ENCODE results near the gene LMO2. TPM values are rescaled to one million over a fixed set of nuclear protein-coding genes. Genes with fewer than 3 reads are reported as not detected.
A peak's percentile ranks its signal among the peaks of the same experiment; 100 is the strongest.

Gene LMO2
- total RNA-seq, 2 experiments from 2014 or later = 0.14 to 0.21 TPM

DNA sequence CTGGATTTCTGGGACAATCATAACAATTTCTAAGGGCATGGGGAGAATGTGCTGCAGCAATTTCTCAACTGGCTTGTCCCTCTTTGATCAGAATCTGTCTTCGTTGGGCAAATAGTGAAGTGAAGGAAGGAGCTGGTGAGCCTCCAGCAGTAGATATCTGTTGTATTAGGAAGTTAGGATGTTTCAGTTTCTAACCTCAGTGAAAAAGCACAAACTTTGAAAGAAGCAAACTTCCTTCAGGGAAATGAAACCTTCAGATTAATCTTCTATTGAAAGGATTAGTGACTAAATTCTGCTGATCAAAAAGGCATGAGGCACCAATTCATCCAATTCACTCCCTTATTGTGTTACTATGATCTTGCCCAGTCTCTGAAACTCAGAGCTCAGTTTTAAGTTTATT, 24.3 kb downstream of the LMO2 start:
- no peaks in the 10 kb centered on the region for H3K9me3 Mint-ChIP-seq
- H3K36me3 Mint-ChIP-seq = no peaks in the 10 kb centered on the region
- no peak for DNase-seq
- H3K27ac Mint-ChIP-seq = no peak overlapping the region
- H3K4me3 Mint-ChIP-seq = no peak overlapping the region
- peaks cover 12% of the 10 kb centered on the region for H3K4me1 Mint-ChIP-seq
- H3K27me3 Mint-ChIP-seq = peaks cover 83% of the 10 kb centered on the region

DNA sequence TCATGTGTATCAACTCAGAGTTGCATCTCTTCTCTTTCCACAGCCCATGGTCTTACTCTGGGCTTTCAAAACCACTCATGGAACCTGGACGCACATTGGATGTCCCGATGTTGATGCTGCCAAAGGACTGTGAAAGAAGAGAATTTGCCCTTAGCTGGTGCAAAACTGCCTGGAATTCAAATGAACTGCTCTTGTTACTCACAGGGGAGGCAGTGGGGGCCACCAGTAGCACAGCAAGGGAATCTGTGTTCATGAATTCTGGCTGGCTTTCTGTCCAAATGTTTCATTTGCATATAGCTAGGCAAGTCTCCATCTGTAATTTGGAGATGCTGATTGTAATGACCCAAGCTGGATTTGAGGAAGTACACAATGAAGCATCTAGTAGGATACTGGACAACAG, 24.9 kb downstream of the LMO2 start:
- no peak overlapping the region for H3K27ac Mint-ChIP-seq
- no peak for DNase-seq

DNA sequence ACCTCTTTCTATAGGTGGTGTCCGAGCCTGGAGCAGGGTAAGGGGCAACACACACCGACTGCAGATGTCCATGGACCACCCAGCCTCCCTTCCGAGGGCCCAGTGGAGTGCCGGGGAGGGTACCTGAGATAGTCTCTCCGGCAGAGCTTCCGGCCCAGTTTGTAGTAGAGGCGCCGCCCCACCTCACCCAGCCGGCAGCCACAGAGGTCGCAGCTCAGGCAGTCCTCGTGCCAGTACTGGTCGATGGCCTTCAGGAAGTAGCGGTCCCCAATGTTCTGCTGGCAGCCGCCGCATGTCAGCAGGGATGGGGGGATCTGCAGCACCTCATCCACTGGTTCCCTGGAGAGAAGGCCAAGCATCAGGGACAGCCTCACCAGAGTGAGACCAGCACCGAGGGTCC, 27.4 kb downstream of the LMO2 start:
- Mint-ChIP-seq H3K27me3 (peaks cover 75% of the 10 kb centered on the region), H3K4me3 (no peak overlapping the region), H3K36me3 (no peaks in the 10 kb centered on the region), H3K4me1 (peaks cover 5% of the 10 kb centered on the region), H3K9me3 (no peaks in the 10 kb centered on the region), H3K27ac (no peak overlapping the region)
- no peak for DNase-seq

More for the DNA sequence above, 24.9 kb downstream of the LMO2 start:
- Mint-ChIP-seq H3K27me3 (peaks cover 82% of the 10 kb centered on the region), H3K4me3 (no peak overlapping the region), H3K9me3 (no peaks in the 10 kb centered on the region), H3K36me3 (no peaks in the 10 kb centered on the region), H3K4me1 (peaks cover 12% of the 10 kb centered on the region)

- H3K27me3 Mint-ChIP-seq = peaks cover 81% of the 10 kb centered on the region
- peaks cover 5% of the 10 kb centered on the region for H3K4me1 Mint-ChIP-seq
- no peak overlapping the region for H3K27ac Mint-ChIP-seq
- no peaks in the 10 kb centered on the region for H3K9me3 Mint-ChIP-seq
- no peak overlapping the region for H3K4me3 Mint-ChIP-seq
- no peaks in the 10 kb centered on the region for H3K36me3 Mint-ChIP-seq
- no peak for DNase-seq
These were observed 28.3 kb downstream of the LMO2 start for GRCh38 chr11:33863418-33864172.

GRCh38 chr11:33861941-33862589, 29.8 kb downstream of the LMO2 start:
- H3K36me3 Mint-ChIP-seq = no peaks in the 10 kb centered on the region
- H3K4me3 Mint-ChIP-seq = no peak overlapping the region
- H3K9me3 Mint-ChIP-seq = no peaks in the 10 kb centered on the region
- H3K4me1 Mint-ChIP-seq = no peaks in the 10 kb centered on the region
- H3K27me3 Mint-ChIP-seq = peaks cover 75% of the 10 kb centered on the region
- no peak overlapping the region for H3K27ac Mint-ChIP-seq
- DNase-seq = no peak

- Mint-ChIP-seq H3K27ac (no peak overlapping the region), H3K9me3 (no peaks in the 10 kb centered on the region), H3K36me3 (no peaks in the 10 kb centered on the region), H3K27me3 (peaks cover 76% of the 10 kb centered on the region), H3K4me1 (no peaks in the 10 kb centered on the region), H3K4me3 (no peak overlapping the region)
- DNase-seq = no peak
These were observed 30.5 kb downstream of the LMO2 start for GRCh38 chr11:33861386-33861785.

GRCh38 chr11:33860926-33861325, 30.9 kb downstream of the LMO2 start:
- Mint-ChIP-seq H3K36me3 (no peaks in the 10 kb centered on the region), H3K27me3 (peaks cover 75% of the 10 kb centered on the region), H3K4me1 (no peaks in the 10 kb centered on the region), H3K27ac (no peak overlapping the region), H3K9me3 (no peaks in the 10 kb centered on the region), H3K4me3 (no peak overlapping the region)
- DNase-seq = no peak

- no peak overlapping the region for H3K4me3 Mint-ChIP-seq
- no peak for DNase-seq
- no peaks in the 10 kb centered on the region for H3K36me3 Mint-ChIP-seq
- H3K27me3 Mint-ChIP-seq = peaks cover 66% of the 10 kb centered on the region
- no peaks in the 10 kb centered on the region for H3K4me1 Mint-ChIP-seq
- no peak overlapping the region for H3K27ac Mint-ChIP-seq
- no peaks in the 10 kb centered on the region for H3K9me3 Mint-ChIP-seq
These were observed 32.6 kb downstream of the LMO2 start for GRCh38 chr11:33859306-33859705.

- no peaks in the 10 kb centered on the region for H3K36me3 Mint-ChIP-seq
- H3K4me1 Mint-ChIP-seq = no peaks in the 10 kb centered on the region
- H3K9me3 Mint-ChIP-seq = no peaks in the 10 kb centered on the region
- peak; percentile 73 for DNase-seq
- peaks cover 53% of the 10 kb centered on the region for H3K27me3 Mint-ChIP-seq
- no peak overlapping the region for H3K27ac Mint-ChIP-seq
- H3K4me3 Mint-ChIP-seq = no peak overlapping the region
These were observed 33.9 kb downstream of the LMO2 start for GRCh38 chr11:33857933-33858371.

DNA sequence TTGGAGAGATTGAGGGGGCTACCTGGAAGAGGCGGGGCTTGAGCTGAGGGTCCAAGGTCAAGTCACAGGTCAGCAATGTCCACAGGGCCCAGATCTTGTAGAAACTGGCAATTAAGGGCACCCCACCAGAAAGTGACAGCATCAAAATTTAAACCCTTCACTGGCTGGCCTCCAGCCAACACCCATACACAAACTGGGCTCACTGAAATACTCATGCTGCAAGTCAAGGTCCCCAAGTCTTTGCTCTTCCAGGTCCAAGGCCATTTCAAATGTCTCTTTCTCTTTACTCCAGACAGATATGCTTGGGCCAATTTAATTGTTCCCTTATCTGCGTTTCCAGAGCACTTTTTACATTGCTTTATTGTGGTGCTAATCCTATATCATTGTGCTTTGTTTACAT, 36.4 kb downstream of the LMO2 start:
- Mint-ChIP-seq H3K36me3 (no peaks in the 10 kb centered on the region), H3K9me3 (no peaks in the 10 kb centered on the region), H3K27ac (no peak overlapping the region), H3K27me3 (peaks cover 41% of the 10 kb centered on the region), H3K4me3 (no peak overlapping the region), H3K4me1 (no peaks in the 10 kb centered on the region)
- no peak for DNase-seq

- Mint-ChIP-seq H3K9me3 (no peaks in the 10 kb centered on the region), H3K27me3 (peaks cover 15% of the 10 kb centered on the region)
These were observed 43.0 kb downstream of the LMO2 start for GRCh38 chr11:33848717-33849390.

GRCh38 chr11:33847251-33847650, 44.6 kb downstream of the LMO2 start:
- peaks cover 15% of the 10 kb centered on the region for H3K27me3 Mint-ChIP-seq
- H3K9me3 Mint-ChIP-seq = no peaks in the 10 kb centered on the region
- no peak overlapping the region for H3K27ac Mint-ChIP-seq
- no peaks in the 10 kb centered on the region for H3K4me1 Mint-ChIP-seq
- H3K4me3 Mint-ChIP-seq = no peak overlapping the region
- no peak for DNase-seq
- H3K36me3 Mint-ChIP-seq = no peaks in the 10 kb centered on the region

More at GRCh38 chr11:33848717-33849390, 43.0 kb downstream of the LMO2 start:
- H3K4me1 Mint-ChIP-seq = no peaks in the 10 kb centered on the region
- no peak overlapping the region for H3K4me3 Mint-ChIP-seq
- DNase-seq = no peak
- no peaks in the 10 kb centered on the region for H3K36me3 Mint-ChIP-seq
- H3K27ac Mint-ChIP-seq = no peak overlapping the region

DNA sequence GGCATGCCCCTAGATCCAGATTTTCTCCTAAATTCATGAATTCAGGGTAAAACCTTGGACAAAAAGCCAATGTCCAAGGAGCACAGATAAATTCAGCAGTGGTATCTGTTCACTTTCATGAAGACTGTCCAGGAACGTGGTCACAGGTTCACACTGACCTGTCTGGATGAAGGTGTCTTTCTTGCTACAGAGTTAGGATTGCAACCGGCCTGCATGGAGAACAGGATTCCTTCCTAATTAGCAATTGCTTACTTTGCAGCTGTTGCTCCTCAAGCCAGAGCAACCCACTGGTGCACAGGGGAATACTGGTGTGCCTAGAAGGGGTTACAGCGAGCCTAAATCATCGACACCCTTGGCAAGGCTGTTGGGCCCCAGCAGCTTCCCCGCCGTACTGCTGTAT, 47.6 kb downstream of the LMO2 start:
- Mint-ChIP-seq H3K27me3 (peaks cover 30% of the 10 kb centered on the region), H3K27ac (no peak overlapping the region), H3K4me1 (no peaks in the 10 kb centered on the region), H3K36me3 (no peaks in the 10 kb centered on the region), H3K4me3 (no peak overlapping the region), H3K9me3 (no peaks in the 10 kb centered on the region)
- no peak for DNase-seq

DNA sequence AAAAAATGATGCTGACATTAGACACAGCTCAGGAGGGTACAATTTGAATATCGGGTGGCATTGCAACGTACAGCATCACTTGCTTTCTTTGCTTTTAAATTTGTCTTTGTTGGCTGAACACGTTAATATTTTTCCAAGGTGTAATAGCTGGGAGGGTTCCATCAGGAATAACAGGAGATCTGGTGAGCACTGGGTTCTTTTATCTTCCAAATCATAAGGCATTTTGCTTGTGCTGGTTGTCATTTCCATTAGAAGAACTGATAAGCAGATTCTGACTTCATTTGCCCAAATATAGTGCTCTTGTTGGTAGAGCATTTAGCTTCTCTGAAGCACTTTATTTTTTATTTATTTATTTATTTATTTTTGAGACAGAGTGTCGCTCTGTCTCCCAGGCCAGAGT, 48.9 kb downstream of the LMO2 start:
- Mint-ChIP-seq H3K27me3 (peaks cover 31% of the 10 kb centered on the region), H3K9me3 (no peaks in the 10 kb centered on the region)

DNA sequence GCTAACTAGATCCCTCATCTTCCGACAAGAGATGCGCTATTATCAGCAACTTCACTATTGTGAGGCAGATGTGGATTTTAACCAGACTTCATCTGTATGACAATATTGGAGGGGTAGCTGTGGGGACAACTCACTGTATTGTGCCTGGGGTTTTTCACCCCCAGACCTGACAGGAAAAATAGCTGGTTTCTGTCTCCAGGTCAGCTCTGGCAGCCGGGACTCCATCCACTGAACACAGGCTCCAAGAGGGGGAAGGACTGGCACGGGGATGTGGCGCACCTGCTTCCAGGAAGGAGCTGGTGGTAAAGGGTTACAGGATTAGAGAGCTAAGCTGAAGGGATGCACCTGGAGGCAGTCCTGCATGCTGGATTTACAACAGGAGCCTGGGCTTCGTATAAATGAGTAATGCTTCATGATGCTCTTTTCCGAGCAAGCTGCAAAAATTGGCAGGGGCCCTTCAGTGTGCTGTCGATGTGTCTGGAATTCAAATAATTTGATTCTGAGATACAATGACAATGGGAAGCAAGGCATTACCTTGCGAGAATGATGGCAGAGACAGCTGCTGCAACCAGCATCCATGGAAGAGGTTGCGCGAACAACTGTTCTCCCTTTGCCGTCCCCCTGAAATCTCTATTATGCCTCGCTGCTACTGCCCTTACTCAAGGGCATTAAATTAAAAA, 49.5 kb downstream of the LMO2 start:
- peaks cover 28% of the 10 kb centered on the region for H3K27me3 Mint-ChIP-seq
- H3K9me3 Mint-ChIP-seq = no peaks in the 10 kb centered on the region
- DNase-seq = no peak
- no peaks in the 10 kb centered on the region for H3K36me3 Mint-ChIP-seq
- no peak overlapping the region for H3K4me3 Mint-ChIP-seq
- no peak overlapping the region for H3K27ac Mint-ChIP-seq
- no peaks in the 10 kb centered on the region for H3K4me1 Mint-ChIP-seq

More for the DNA sequence above, 48.9 kb downstream of the LMO2 start:
- no peaks in the 10 kb centered on the region for H3K4me1 Mint-ChIP-seq
- H3K36me3 Mint-ChIP-seq = no peaks in the 10 kb centered on the region
- no peak overlapping the region for H3K27ac Mint-ChIP-seq
- H3K4me3 Mint-ChIP-seq = no peak overlapping the region
- no peak for DNase-seq

Measured in activated naive CD8-positive, alpha-beta T cell treated with anti-CD3 and anti-CD28 coated beads for 36 hours (primary cell).